Activated CD4-positive, CD25-positive, alpha-beta regulatory T cell treated with anti-CD3 and anti-CD28 coated beads, Interleukin-2, amount 50 U/mL, for 24 hours (primary cell): ENCODE measurements around the gene IKZF4.
"Not testable (repeated sequence)": the region's sequence is repeated elsewhere in the genome, so short reads cannot be mapped to it uniquely, and the experiment has no call there.

Experiments used
- ATAC-seq, 2 donors: fragments of 150-1000 bp; cut with Tn5 transposase; one replicate each; pipeline ENCODE4 v1.10.0; 2021; ENCODE audit warnings: mild to moderate bottlenecking in 1 of 2, moderate library complexity in 1 of 2

Gene IKZF4

GRCh38 chr12:56020423-56021184 lies at the start of gene IKZF4:
Gene IKZF4 (plus strand): TSS chr12:56021043. CDS start chr12:56021494, 451 bp downstream.
- ATAC-seq: peak; percentile 7 to 9

GRCh38 chr12:55972042-55972441 lies 48.8 kb upstream of the IKZF4 start:
- ATAC-seq: no peak

GRCh38 chr12:55972456-55972855 lies 48.4 kb upstream of the IKZF4 start:
- no peak for ATAC-seq

- no peak for ATAC-seq
Observed at GRCh38 chr12:55972911-55973598, 47.8 kb upstream of the IKZF4 start.

GRCh38 chr12:55973599-55974307 lies 47.1 kb upstream of the IKZF4 start, which contains the start of gene RAB5B:
Gene RAB5B (plus strand): TSS chr12:55974078. CDS start chr12:55986961, 12,883 bp downstream.
- peak; percentile 95 to 96 for ATAC-seq

- peak; percentile 9 to 12 for ATAC-seq
Observed at GRCh38 chr12:55974308-55974730, 46.5 kb upstream of the IKZF4 start.

GRCh38 chr12:55978393-55978792 lies 42.5 kb upstream of the IKZF4 start:
- no peak for ATAC-seq

GRCh38 chr12:55979069-55979468 lies 41.8 kb upstream of the IKZF4 start:
- ATAC-seq: no peak

GRCh38 chr12:55981882-55982281 lies 39.0 kb upstream of the IKZF4 start:
- ATAC-seq: not testable (repeated sequence)

- no peak for ATAC-seq
Observed at GRCh38 chr12:55982319-55982936, 38.4 kb upstream of the IKZF4 start.

GRCh38 chr12:55983232-55983842 lies 37.5 kb upstream of the IKZF4 start:
- ATAC-seq: no peak

GRCh38 chr12:55984861-55985260 lies 36.0 kb upstream of the IKZF4 start:
- no peak for ATAC-seq

GRCh38 chr12:55985341-55985740 lies 35.5 kb upstream of the IKZF4 start:
- ATAC-seq: no peak

- ATAC-seq: not testable (repeated sequence)
Observed at GRCh38 chr12:55985976-55986375, 34.9 kb upstream of the IKZF4 start.

- ATAC-seq: no peak
Observed at GRCh38 chr12:55991110-55991509, 29.7 kb upstream of the IKZF4 start.

- no peak for ATAC-seq
Observed at GRCh38 chr12:55993230-55993853, 27.5 kb upstream of the IKZF4 start.

- no peak for ATAC-seq
Observed at GRCh38 chr12:55995366-55995765, 25.5 kb upstream of the IKZF4 start.

GRCh38 chr12:55996201-55996714 lies 24.6 kb upstream of the IKZF4 start:
- peak; percentile 62 to 70 for ATAC-seq

GRCh38 chr12:55996715-55997534 lies 23.9 kb upstream of the IKZF4 start, which contains the start of gene SUOX:
Gene SUOX (plus strand): TSS chr12:55997276. CDS start chr12:56002222, 4,946 bp downstream.
- peak; percentile 78 to 81 for ATAC-seq

- ATAC-seq: peak in 1 of 2 donors; percentile 22
Observed at GRCh38 chr12:55997535-55997859, 23.3 kb upstream of the IKZF4 start.

- not testable (repeated sequence) for ATAC-seq
Observed at GRCh38 chr12:55999522-55999921, 21.3 kb upstream of the IKZF4 start.
